ENCODE measurements around the gene RPL39L.

- TF ChIP-seq CTCF (IDR thresholded peaks at IDR 0.05) (no peak), POLR2AphosphoS5 (IDR thresholded peaks at IDR 0.05; ENCODE audit: low read depth, low read length) (no peak)
Observed at GRCh38 chr3:187166750-187167149, 27.5 kb upstream of the RPL39L start.

Data from Panc1 (cell line).